ENCODE results near the gene TRMO. TPM values are rescaled to one million over a fixed set of nuclear protein-coding genes. Genes with fewer than 3 reads are reported as not detected.

The TRMO gene
- total and polyA plus RNA-seq, 2 of the 13 experiments (the other 11 are each of a cell fraction or from before 2014, with no cell fraction given), result 8.7 to 18.6 TPM

- Histone ChIP-seq H3K79me2 (ENCODE audit: insufficient read depth, low read length) (no peaks in the 10 kb centered on the region), H3K4me2 (ENCODE audit: low read depth, low read length) (no peak overlapping the region), H3K9me3 (ENCODE audit: low read length) (no peaks in the 10 kb centered on the region), H3K9ac (ENCODE audit: insufficient read depth, low read depth, low read length) (no peak overlapping the region), H3K36me3 (replicated peaks in 1 of 2; ENCODE audit: control insufficient read depth in 1 of 2, insufficient read depth in 2 of 2, low read length in 2 of 2) (peaks cover 18 to 65% of the 10 kb centered on the region in 2 experiments), H3K27me3 (ENCODE audit: control insufficient read depth in 1 of 2, insufficient read depth in 2 of 2, low read length in 2 of 2) (no peaks in the 10 kb centered on the region), H4K20me1 (ENCODE audit: insufficient read depth, low read length) (no peaks in the 10 kb centered on the region), H3K4me3 (replicated peaks in 1 of 3; ENCODE audit: insufficient read depth in 1 of 3, low read depth in 2 of 3, low read length in 3 of 3) (no peak overlapping the region), H2AFZ (ENCODE audit: low read length) (no peak overlapping the region), H3K27ac (ENCODE audit: extremely low read length, insufficient read depth, low read length) (no peak overlapping the region), H3K4me1 (ENCODE audit: insufficient read depth, low read length) (peaks cover 7% of the 10 kb centered on the region; the same call in 1 of the 2 replicates)
- ATAC-seq, result no peak
- intact Hi-C loops (cut with micrococcal nuclease; ENCODE audit: unreplicated experiment) (no loop called here), in situ Hi-C loops (cut with HindIII; ENCODE audit: extremely low pct_ligation_motif_present, low pct_unique_long_range_greater_than_20kb) (no loop called here)
- no peak for FAIRE-seq
- ChIA-PET POLR2A (no interaction called here), CTCF (ENCODE audit: low intra/inter-chr PET ratio, low total read pairs) (no interaction called here)
- DNase-seq (ENCODE audit: low spot score), result no peak
- TF ChIP-seq, protein P1, sequence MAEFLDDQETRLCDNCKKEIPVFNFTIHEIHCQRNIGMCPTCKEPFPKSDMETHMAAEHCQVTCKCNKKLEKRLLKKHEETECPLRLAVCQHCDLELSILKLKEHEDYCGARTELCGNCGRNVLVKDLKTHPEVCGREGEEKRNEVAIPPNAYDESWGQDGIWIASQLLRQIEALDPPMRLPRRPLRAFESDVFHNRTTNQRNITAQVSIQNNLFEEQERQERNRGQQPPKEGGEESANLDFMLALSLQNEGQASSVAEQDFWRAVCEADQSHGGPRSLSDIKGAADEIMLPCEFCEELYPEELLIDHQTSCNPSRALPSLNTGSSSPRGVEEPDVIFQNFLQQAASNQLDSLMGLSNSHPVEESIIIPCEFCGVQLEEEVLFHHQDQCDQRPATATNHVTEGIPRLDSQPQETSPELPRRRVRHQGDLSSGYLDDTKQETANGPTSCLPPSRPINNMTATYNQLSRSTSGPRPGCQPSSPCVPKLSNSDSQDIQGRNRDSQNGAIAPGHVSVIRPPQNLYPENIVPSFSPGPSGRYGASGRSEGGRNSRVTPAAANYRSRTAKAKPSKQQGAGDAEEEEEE (CRISPR knock-in tag; IDR thresholded peaks at IDR 0.05; ENCODE audit: borderline replicate concordance), result no peak
- no peak for TF ChIP-seq FOXO1 (CRISPR knock-in tag; IDR thresholded peaks at IDR 0.05)
- no peak for TF ChIP-seq ATF3 (CRISPR knock-in tag; IDR thresholded peaks at IDR 0.05)
- 100% methylated on average over 1 of the region's 1 CpG for WGBS (ENCODE audit: low lambda C conversion rate)
- BruUV-seq (replicated peaks), result no TSS peak
These were observed 13.6 kb downstream of the TRMO start for GRCh38 chr9:97908705-97909104.

GRCh38 chr9:97907632-97908031, 14.7 kb downstream of the TRMO start:
- in situ Hi-C loops (cut with HindIII; ENCODE audit: extremely low pct_ligation_motif_present, low pct_unique_long_range_greater_than_20kb), result no loop called here

More at GRCh38 chr9:97907632-97908031, 14.7 kb downstream of the TRMO start:
- H3K4me1 ChIP-seq (ENCODE audit: insufficient read depth, low read length), result peaks cover 7% of the 10 kb centered on the region; the same call in 1 of the 2 replicates
- no peaks in the 10 kb centered on the region for H3K79me2 ChIP-seq (ENCODE audit: insufficient read depth, low read length)
- H4K20me1 ChIP-seq (ENCODE audit: insufficient read depth, low read length), result no peaks in the 10 kb centered on the region
- H3K27me3 ChIP-seq (ENCODE audit: control insufficient read depth in 1 of 2, insufficient read depth in 2 of 2, low read length in 2 of 2), result no peaks in the 10 kb centered on the region
- H3K9me3 ChIP-seq (ENCODE audit: low read length), result no peaks in the 10 kb centered on the region
- peaks cover 19 to 55% of the 10 kb centered on the region in 2 experiments for H3K36me3 ChIP-seq (replicated peaks in 1 of 2; ENCODE audit: control insufficient read depth in 1 of 2, insufficient read depth in 2 of 2, low read length in 2 of 2)
- FAIRE-seq, result no peak
- TF ChIP-seq NCOA1 (CRISPR knock-in tag; IDR thresholded peaks at IDR 0.05) (no peak), ZMYM4 (CRISPR knock-in tag; IDR thresholded peaks at IDR 0.05) (no peak), PHF5A (CRISPR knock-in tag; IDR thresholded peaks at IDR 0.05; ENCODE audit: low read depth, unreplicated experiment) (no peak), TRIM24 (CRISPR knock-in tag; IDR thresholded peaks at IDR 0.05) (no peak), PREB (CRISPR knock-in tag; IDR thresholded peaks at IDR 0.05) (no peak), FIP1L1 (IDR thresholded peaks at IDR 0.05; ENCODE audit: borderline replicate concordance, insufficient read depth, low read depth, low read length) (no peak), MYNN (CRISPR knock-in tag; IDR thresholded peaks at IDR 0.05; ENCODE audit: low read depth) (no peak), ZFP36L2 (CRISPR knock-in tag; IDR thresholded peaks at IDR 0.05) (no peak)
- no peak overlapping the region for H3K27ac ChIP-seq (ENCODE audit: extremely low read length, insufficient read depth, low read length)
- ATAC-seq, result no peak
- BruUV-seq (replicated peaks), result no TSS peak
- no peak overlapping the region for H3K4me3 ChIP-seq (replicated peaks in 1 of 3; ENCODE audit: insufficient read depth in 1 of 3, low read depth in 2 of 3, low read length in 3 of 3)
- no peak for DNase-seq (ENCODE audit: low spot score)
- ChIA-PET CTCF (ENCODE audit: low intra/inter-chr PET ratio, low total read pairs) (no interaction called here), POLR2A (no interaction called here)
- H3K9ac ChIP-seq (ENCODE audit: insufficient read depth, low read depth, low read length), result no peak overlapping the region
- no peak overlapping the region for H2AFZ ChIP-seq (ENCODE audit: low read length)
- no peak overlapping the region for H3K4me2 ChIP-seq (ENCODE audit: low read depth, low read length)
- WGBS (ENCODE audit: low lambda C conversion rate), result 91% methylated on average over 5 of the region's 5 CpGs
- intact Hi-C loops (cut with micrococcal nuclease; ENCODE audit: unreplicated experiment), result no loop called here
